ENCODE results near the gene PLG. TPM values are rescaled to one million over a fixed set of nuclear protein-coding genes. Genes with fewer than 3 reads are reported as not detected.
"Not testable (repeated sequence)": the region's sequence is repeated elsewhere in the genome, so short reads cannot be mapped to it uniquely, and the experiment has no call there.

The PLG gene
- total RNA-seq, 1 donor: 0.36 TPM

DNA sequence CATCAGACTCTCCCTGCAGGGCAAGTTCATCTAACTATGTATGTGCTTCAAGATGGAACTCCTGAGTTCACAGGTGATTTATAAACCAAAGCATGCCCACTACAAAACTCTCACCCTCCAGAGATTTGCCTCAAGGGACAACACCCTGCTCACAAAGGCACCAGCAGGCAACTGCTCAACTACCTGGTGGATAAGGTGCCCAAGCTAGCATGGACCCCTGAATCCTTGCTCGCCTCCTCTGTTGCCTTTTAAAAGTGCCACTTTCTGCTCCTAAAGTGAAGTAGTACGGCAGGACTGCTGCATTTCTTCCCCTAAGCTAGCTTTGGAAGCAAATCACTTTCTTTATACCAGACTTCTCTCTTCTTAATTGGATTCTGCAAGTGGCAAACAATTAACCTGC, 39.2 kb upstream of the PLG start:
- TF ChIP-seq, protein P1, sequence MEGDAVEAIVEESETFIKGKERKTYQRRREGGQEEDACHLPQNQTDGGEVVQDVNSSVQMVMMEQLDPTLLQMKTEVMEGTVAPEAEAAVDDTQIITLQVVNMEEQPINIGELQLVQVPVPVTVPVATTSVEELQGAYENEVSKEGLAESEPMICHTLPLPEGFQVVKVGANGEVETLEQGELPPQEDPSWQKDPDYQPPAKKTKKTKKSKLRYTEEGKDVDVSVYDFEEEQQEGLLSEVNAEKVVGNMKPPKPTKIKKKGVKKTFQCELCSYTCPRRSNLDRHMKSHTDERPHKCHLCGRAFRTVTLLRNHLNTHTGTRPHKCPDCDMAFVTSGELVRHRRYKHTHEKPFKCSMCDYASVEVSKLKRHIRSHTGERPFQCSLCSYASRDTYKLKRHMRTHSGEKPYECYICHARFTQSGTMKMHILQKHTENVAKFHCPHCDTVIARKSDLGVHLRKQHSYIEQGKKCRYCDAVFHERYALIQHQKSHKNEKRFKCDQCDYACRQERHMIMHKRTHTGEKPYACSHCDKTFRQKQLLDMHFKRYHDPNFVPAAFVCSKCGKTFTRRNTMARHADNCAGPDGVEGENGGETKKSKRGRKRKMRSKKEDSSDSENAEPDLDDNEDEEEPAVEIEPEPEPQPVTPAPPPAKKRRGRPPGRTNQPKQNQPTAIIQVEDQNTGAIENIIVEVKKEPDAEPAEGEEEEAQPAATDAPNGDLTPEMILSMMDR (IDR thresholded peaks at IDR 0.05; ENCODE audit: extremely low read depth, low read depth, low read length): no peak
- Histone ChIP-seq H3K4me1 (ENCODE audit: insufficient read depth, low read length) (no peaks in the 10 kb centered on the region), H3K27ac (ENCODE audit: low read depth, low read length) (no peak overlapping the region), H3K27me3 (ENCODE audit: insufficient read depth, low read length) (no peaks in the 10 kb centered on the region), H3K36me3 (ENCODE audit: insufficient read depth, low read length) (no peaks in the 10 kb centered on the region), H3K9me3 (ENCODE audit: low read depth, low read length) (no peaks in the 10 kb centered on the region), H3K4me3 (ENCODE audit: insufficient read depth, low read length) (no peak overlapping the region), H3K4me2 (ENCODE audit: insufficient read depth, low read length) (no peak overlapping the region), H2AFZ (ENCODE audit: low read length) (no peak overlapping the region), H3K79me2 (ENCODE audit: insufficient read depth, low read length) (no peaks in the 10 kb centered on the region), H4K20me1 (ENCODE audit: insufficient read depth, low read length) (no peaks in the 10 kb centered on the region)
- DNase-seq (ENCODE audit: insufficient read length, low spot score, missing footprints): no peak

DNA sequence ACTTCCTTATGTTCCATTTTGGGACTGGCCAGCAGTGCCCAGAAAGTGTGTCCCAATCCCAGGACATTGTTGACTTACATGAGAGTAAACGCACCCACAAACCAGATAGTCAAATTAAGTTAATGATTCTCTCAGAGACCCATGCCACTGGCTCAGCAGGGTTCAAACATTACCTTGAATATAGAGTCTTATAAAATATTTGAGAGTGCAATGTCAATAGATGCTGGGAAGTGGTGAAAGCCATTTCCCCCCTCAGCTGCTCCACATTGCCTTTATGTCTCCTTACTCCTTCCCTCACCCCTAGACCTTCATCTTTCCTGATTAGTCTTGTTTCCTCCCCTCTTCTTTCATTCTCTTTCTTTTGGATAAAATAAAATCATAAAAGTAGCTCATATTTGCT, 37.8 kb upstream of the PLG start, which contains the start of gene LPA:
Gene LPA (minus strand): TSS at position 78 of the 400 bp plus-strand sequence. CDS start 61 bp downstream, at position 17.
- not testable (repeated sequence) for H4K20me1 ChIP-seq (ENCODE audit: insufficient read depth, low read length); H3K9me3 ChIP-seq (ENCODE audit: low read depth, low read length); H3K4me3 ChIP-seq (ENCODE audit: insufficient read depth, low read length); H3K27me3 ChIP-seq (ENCODE audit: insufficient read depth, low read length); H3K4me1 ChIP-seq (ENCODE audit: insufficient read depth, low read length); H3K27ac ChIP-seq (ENCODE audit: low read depth, low read length); H2AFZ ChIP-seq (ENCODE audit: low read length); H3K4me2 ChIP-seq (ENCODE audit: insufficient read depth, low read length); H3K36me3 ChIP-seq (ENCODE audit: insufficient read depth, low read length); DNase-seq (ENCODE audit: insufficient read length, low spot score, missing footprints); H3K79me2 ChIP-seq (ENCODE audit: insufficient read depth, low read length)

DNA sequence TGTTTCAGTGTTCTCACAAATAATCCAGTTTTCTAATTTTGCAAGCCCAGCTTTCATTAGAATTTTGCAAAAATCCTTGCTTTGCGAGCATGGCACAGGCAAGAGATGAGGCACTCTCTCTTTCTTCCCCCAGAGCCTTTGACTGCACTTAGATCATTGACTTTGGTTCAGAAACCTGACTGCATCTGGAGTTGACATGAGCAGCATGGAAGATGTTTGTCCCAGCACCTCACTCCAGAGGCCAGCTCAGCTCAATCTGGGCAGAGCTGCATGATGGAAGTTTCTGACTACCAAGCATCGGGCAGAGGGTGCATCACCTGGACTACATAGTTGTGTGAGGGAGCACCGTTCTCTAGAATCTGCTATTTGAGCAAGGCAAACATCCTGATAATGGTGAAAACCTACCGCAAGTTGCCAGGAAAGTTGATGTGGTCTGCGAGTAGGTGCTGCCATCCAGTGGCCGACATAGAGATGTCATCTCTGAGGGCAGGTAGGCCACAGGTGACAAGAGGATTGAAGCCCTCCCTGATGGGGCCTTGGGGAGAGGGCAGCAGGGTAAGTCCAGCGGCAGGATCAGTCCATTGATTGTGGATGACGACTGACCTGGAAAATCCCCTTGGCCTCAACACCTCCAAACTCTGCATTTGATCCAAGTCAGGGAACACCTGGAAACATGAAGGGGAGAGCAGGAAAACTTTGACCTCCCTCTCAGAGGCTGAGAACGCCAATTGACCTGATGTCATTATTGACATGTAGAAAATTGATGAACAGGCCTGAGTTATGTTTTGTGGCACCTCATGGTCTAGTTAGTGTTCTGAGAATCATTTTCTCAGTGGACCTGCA, 34.2 kb upstream of the PLG start:
- Histone ChIP-seq H4K20me1 (ENCODE audit: insufficient read depth, low read length) (no peaks in the 10 kb centered on the region), H3K79me2 (ENCODE audit: insufficient read depth, low read length) (no peaks in the 10 kb centered on the region), H2AFZ (ENCODE audit: low read length) (no peak overlapping the region), H3K27ac (ENCODE audit: low read depth, low read length) (no peak overlapping the region), H3K4me3 (ENCODE audit: insufficient read depth, low read length) (no peak overlapping the region), H3K4me1 (ENCODE audit: insufficient read depth, low read length) (no peaks in the 10 kb centered on the region), H3K27me3 (ENCODE audit: insufficient read depth, low read length) (no peaks in the 10 kb centered on the region), H3K9me3 (ENCODE audit: low read depth, low read length) (peaks cover 5% of the 10 kb centered on the region), H3K36me3 (ENCODE audit: insufficient read depth, low read length) (no peaks in the 10 kb centered on the region), H3K4me2 (ENCODE audit: insufficient read depth, low read length) (no peak overlapping the region)
- peak; percentile 21 for DNase-seq (ENCODE audit: insufficient read length, low spot score, missing footprints)
- TF ChIP-seq, protein P1 (IDR thresholded peaks at IDR 0.05; ENCODE audit: extremely low read depth, low read depth, low read length): no peak

DNA sequence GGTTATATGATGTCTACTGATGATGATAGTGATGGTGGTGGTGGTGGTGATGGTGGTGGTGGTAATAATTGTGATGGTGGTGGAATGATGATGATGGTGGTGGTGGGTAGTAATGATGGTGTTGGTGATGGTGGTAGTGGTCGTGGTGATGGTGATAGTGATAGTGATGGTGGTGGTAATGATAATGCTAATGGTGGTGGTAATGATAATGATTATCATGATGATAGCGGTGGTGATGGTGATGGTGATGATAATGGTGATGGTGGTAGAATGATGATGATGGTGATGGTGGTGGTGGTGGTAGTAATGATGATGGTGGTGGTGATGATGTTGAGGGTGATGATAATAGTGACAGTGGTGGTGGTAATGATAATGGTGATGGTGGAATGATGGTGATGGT, 33.5 kb upstream of the PLG start:
- Histone ChIP-seq H3K27ac (ENCODE audit: low read depth, low read length) (no peak overlapping the region), H3K4me2 (ENCODE audit: insufficient read depth, low read length) (no peak overlapping the region), H3K79me2 (ENCODE audit: insufficient read depth, low read length) (no peaks in the 10 kb centered on the region), H2AFZ (ENCODE audit: low read length) (no peak overlapping the region), H3K9me3 (ENCODE audit: low read depth, low read length) (peaks cover 5% of the 10 kb centered on the region), H3K36me3 (ENCODE audit: insufficient read depth, low read length) (no peaks in the 10 kb centered on the region), H4K20me1 (ENCODE audit: insufficient read depth, low read length) (no peaks in the 10 kb centered on the region), H3K4me1 (ENCODE audit: insufficient read depth, low read length) (no peaks in the 10 kb centered on the region), H3K27me3 (ENCODE audit: insufficient read depth, low read length) (no peaks in the 10 kb centered on the region), H3K4me3 (ENCODE audit: insufficient read depth, low read length) (no peak overlapping the region)
- TF ChIP-seq, protein P1 (IDR thresholded peaks at IDR 0.05; ENCODE audit: extremely low read depth, low read depth, low read length): no peak
- no peak for DNase-seq (ENCODE audit: insufficient read length, low spot score, missing footprints)

DNA sequence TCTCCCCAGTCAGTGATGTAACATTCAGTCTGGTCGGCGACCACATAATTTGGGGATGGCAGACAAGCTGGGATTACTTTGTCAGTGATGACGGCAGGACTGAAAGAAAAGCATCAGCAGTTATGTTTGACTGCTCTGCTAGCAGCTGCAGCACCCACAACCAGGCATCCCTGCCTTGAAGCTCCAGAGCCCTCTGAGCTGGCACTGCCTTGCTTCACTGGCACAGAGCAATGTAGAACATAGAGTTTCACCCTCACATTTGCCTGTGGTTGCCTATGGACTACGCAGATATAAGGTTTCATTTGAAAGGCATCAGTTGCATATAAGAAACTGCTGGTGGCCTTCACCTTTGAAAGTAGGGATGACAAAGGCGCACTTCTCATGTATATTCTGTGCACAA, 25.6 kb upstream of the PLG start:
- not testable (repeated sequence) for H3K4me1 ChIP-seq (ENCODE audit: insufficient read depth, low read length); H3K9me3 ChIP-seq (ENCODE audit: low read depth, low read length); H2AFZ ChIP-seq (ENCODE audit: low read length); H3K27me3 ChIP-seq (ENCODE audit: insufficient read depth, low read length); H3K27ac ChIP-seq (ENCODE audit: low read depth, low read length); H4K20me1 ChIP-seq (ENCODE audit: insufficient read depth, low read length); H3K36me3 ChIP-seq (ENCODE audit: insufficient read depth, low read length); H3K4me3 ChIP-seq (ENCODE audit: insufficient read depth, low read length); H3K79me2 ChIP-seq (ENCODE audit: insufficient read depth, low read length); H3K4me2 ChIP-seq (ENCODE audit: insufficient read depth, low read length); DNase-seq (ENCODE audit: insufficient read length, low spot score, missing footprints)

All from osteoblast (primary cell).